Amygdala (tissue), 56 donors: ENCODE measurements around the gene FMO3.

Experiments used
- DNase-seq, 56 donors: peaks; one replicate each; lab custom pipeline; 2025; lab: John Stamatoyannopoulos, UW

Gene FMO3

DNA sequence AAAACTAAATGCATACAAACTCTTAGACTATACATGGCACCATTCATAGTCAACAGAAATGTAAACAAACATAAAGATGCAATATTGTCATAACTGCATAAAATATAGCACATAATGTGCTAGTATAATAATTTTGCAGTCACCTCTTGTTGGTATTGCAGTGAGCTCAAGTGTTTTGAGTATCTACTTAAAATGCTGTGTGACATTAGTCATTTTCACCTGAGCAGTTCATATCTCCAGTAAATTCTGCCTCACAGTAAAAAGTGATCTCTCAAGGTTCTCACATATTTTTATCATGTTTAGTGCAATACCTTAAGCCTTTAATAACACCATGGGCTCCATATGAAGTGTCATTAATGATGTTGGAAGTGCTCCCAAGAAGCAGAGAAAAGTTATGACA is 64.8 kb downstream of the FMO3 start:
- DNase-seq = no peak

DNA sequence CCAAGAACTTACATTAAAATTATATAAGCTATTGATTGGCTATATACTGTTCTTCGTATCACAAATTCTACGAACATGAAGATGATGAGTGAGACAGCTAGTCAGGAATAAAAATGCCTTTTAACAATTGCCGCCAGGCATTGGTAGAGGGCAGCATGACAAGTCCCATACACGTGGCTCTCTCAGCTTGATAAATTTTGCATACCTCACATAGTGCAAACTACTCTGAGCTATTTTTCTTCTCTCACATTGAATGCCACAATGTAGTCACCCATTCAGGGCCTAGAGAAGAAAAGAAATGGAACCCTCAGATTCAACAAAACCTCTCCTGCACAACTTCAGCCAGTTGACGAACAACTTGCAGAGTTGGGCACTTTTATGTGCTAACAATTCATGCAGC is 67.4 kb downstream of the FMO3 start:
- DNase-seq = no peak

DNA sequence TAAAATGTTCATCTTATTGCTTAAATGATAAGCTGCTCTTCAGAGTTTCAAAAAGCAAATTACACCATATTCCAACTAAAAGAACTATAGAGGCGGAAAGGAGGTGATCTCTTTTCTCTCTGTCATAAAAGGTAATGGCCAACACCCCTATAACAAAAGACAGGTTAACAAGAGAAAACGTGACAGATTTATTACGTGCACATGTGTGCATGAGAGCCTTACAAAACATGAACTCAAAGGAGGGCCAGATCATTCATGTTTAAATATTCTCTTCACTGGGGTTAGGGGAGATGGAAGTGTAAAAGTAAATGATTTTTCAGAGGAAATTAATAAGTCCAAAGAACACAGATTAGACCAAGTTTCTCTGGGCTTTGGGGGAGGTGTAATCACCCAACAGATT is 67.8 kb downstream of the FMO3 start:
- DNase-seq = no peak

DNA sequence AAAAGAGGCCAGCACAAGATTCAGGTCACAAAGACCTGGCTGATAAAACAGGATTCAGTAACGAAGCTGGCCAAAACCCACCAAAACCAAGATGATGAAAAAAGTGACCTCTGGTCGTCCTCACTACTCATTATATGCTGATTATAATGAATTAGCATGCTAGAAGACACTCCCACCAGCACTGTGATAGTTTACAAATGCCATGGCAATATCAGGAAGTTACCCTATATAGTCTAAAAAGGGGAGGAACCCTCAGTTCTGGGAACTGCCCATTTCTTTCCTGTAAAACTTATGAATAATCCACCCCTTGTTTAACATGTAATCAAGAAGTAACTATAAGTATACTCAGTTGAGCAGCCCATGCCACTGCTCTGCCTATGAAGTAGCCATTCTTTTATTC is 68.4 kb downstream of the FMO3 start:
- DNase-seq = no peak

DNA sequence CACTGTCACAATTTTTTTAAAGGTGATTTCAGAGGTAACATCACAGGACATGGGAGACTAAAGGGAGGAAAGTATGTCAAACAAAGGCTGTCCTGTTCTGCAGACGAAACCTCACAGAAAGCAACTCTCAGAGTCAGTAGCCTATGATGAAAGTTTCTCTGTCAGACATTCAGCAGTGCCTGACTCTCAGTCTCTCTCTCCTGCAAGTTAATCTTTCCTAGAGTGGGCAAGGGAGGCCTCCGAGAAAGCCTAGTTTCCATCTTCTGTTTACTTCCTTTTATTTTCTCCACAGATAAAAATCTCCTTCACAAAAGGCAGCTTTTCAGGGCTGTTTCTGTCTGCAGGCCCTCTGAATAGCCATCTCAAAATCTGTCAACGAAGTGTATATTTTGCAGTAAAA is 69.5 kb downstream of the FMO3 start:
- DNase-seq = no peak

DNA sequence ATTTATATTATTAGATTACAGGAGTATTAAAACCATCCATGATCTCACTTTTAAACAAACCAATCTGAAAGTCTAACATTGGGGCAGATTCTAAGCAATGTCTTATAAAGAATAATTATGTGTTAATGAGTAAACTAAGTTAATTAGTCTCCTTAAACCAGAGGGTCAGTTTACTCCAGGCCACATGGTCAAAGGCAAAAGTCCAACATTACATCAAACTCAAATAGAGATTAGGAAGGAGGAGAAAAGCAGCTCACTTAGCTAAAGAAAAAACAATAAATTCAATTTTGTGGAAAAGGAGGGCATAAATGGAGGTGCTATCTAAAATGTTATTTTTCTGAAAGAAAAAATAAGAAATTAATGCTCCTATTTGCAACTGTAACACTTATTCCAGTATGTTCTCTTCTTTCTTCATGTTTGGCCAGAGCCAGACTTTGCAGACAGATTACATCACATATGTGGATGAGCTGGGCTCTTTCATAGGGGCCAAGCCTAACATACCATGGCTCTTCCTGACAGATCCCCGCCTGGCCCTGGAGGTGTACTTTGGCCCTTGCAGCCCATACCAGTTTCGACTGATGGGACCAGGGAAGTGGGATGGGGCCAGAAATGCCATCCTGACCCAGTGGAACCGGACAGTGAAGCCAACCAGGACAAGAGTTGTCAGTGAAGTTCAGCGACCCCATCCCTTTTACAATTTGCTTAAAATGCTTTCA is 70.1 kb downstream of the FMO3 start:
- DNase-seq = no peak

DNA sequence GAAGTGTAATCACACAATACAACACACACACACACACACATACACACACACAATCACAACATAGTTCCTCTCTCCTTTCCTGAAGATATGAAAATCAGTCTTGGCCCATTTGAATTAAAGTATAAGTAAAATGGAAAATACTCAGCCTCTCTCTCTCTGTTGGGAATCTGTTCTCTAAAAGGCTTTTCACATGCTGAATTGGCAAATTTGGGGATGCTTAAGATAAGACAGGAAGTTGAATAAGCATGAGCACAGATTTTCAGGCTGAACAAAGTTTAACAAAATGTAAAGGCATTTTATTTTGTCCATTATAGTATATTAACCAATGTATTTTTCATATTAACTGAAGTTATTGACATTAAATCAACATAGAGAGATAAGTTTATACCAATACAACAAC is 70.7 kb downstream of the FMO3 start:
- no peak for DNase-seq

DNA sequence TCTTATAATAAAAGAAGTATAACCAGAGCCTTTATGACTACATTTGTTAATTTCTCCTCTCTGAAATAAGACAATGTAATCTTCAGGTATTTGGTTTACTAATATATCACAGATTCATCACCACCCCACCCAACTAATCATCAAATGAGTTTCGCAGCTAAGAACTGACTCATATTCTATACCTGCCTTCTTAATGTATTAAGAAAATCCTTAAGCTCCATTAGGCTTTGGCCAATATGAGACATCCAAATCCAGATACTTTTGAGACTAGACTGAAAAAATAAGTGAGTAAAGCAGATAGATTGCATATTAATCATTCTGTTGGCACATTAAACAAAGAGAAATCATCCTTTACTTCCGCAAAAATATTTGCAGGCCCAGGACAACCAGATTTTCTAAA is 75.7 kb downstream of the FMO3 start:
- no peak for DNase-seq
